Activated CD8-positive, alpha-beta T cell treated with anti-CD3 and anti-CD28 coated beads for 36 hours (primary cell): ENCODE results near the gene RAB3D. TPM values are rescaled to one million over a fixed set of nuclear protein-coding genes. Genes with fewer than 3 reads are reported as not detected.

Experiments used
- ATAC-seq: fragments of 200-7000 bp; cut with Tn5 transposase; one replicate; pipeline ENCODE4 v1.10.0; 2021; ENCODE audit warnings: mild to moderate bottlenecking, moderate library complexity
- CTCF ChIA-PET: fragments of 350-600 bp; sonication (Branson Sonifier 250); formaldehyde crosslinking; loops from one replicate; lab custom pipeline; 2021; ENCODE audit warnings: antibody characterized with exemption; lab: Charles Lee
- POLR2A ChIA-PET: fragments of 350-600 bp; sonication (Branson Sonifier 250); formaldehyde crosslinking; loops from one replicate; lab custom pipeline; 2021; ENCODE audit warnings: antibody characterized with exemption; lab: Charles Lee
- DNase-seq: peaks from one replicate; pipeline ENCODE4 v3.0.0-alpha.2; 2020
- H3K27ac Mint-ChIP-seq: one replicate; pipeline ENCODE4 v1.8.0; 2021; ENCODE audit warnings: mild to moderate bottlenecking, mixed read lengths
- H3K27me3 Mint-ChIP-seq: one replicate; pipeline ENCODE4 v1.8.0; 2021; ENCODE audit warnings: mixed read lengths
- H3K36me3 Mint-ChIP-seq: one replicate; pipeline ENCODE4 v1.8.0; 2021; ENCODE audit warnings: low read depth, mixed read lengths
- H3K4me1 Mint-ChIP-seq: one replicate; pipeline ENCODE4 v1.8.0; 2021; ENCODE audit warnings: low read depth, mixed read lengths
- H3K4me3 Mint-ChIP-seq: one replicate; pipeline ENCODE4 v1.8.0; 2021; ENCODE audit warnings: mild to moderate bottlenecking, moderate library complexity, mixed read lengths
- H3K9me3 Mint-ChIP-seq: one replicate; pipeline ENCODE4 v1.8.0; 2021; ENCODE audit warnings: mixed read lengths
- CTCF ChIP-seq: fragments of 200-600 bp; IDR thresholded peaks from one replicate; pipeline ENCODE4 v1.8.0; 2022; ENCODE audit warnings: antibody characterized with exemption, mild to moderate bottlenecking
- intact Hi-C: fragments of 100-400 bp; cut with micrococcal nuclease; formaldehyde crosslinking; loops from one replicate; pipeline ENCODE4 v1.10.0; 2022
- total RNA-seq, 2 experiments: library from RNA; stranded (reverse); gene quantifications; one replicate each; pipeline ENCODE4 v1.2.3, GENCODE V29; 2021

RAB3D gene
- total RNA-seq, 2 experiments from 2014 or later, result 6.7 to 7.0 TPM

GRCh38 chr19:11274533-11275086, 64.8 kb downstream of the RAB3D start:
- POLR2A ChIA-PET, result no interaction called here

GRCh38 chr19:11273989-11274388, 65.5 kb downstream of the RAB3D start:
- TF ChIP-seq CTCF, result no peak
- Mint-ChIP-seq H3K4me1 (no peaks in the 10 kb centered on the region), H3K27me3 (peaks cover 21% of the 10 kb centered on the region), H3K36me3 (no peaks in the 10 kb centered on the region), H3K4me3 (no peak overlapping the region), H3K9me3 (peaks cover 2% of the 10 kb centered on the region), H3K27ac (no peak overlapping the region)
- POLR2A ChIA-PET, result interaction anchor here (1.4 kb wide), 1 partner anchor 9 kb away, joined by 3 read pairs; no protein-coding TSS in a partner anchor
- CTCF ChIA-PET, result interaction anchor here (1.1 kb wide), 1 partner anchor 12 kb away, joined by 3 read pairs; no protein-coding TSS in a partner anchor
- intact Hi-C loops, result no loop called here
- ATAC-seq (no peak), DNase-seq (no peak)

More at GRCh38 chr19:11274533-11275086, 64.8 kb downstream of the RAB3D start:
- no peaks in the 10 kb centered on the region for H3K36me3 Mint-ChIP-seq
- H3K4me1 Mint-ChIP-seq, result peaks cover 3% of the 10 kb centered on the region
- CTCF ChIA-PET, result interaction anchor here (1.1 to 1.6 kb wide), 2 partner anchors 12 to 24 kb away, joined by 3 read pairs; no protein-coding TSS in a partner anchor
- TF ChIP-seq CTCF, result no peak
- intact Hi-C loops, result no loop called here
- peaks cover 18% of the 10 kb centered on the region for H3K27me3 Mint-ChIP-seq
- no peak overlapping the region for H3K4me3 Mint-ChIP-seq
- ATAC-seq, result no peak
- no peak overlapping the region for H3K27ac Mint-ChIP-seq
- DNase-seq, result no peak
- H3K9me3 Mint-ChIP-seq, result peaks cover 3% of the 10 kb centered on the region

GRCh38 chr19:11273296-11273695, 66.2 kb downstream of the RAB3D start:
- peaks cover 25% of the 10 kb centered on the region for H3K27me3 Mint-ChIP-seq
- H3K4me3 Mint-ChIP-seq, result no peak overlapping the region
- no peak for ATAC-seq

More at GRCh38 chr19:11273296-11273695, 66.2 kb downstream of the RAB3D start:
- intact Hi-C loops, result no loop called here
- POLR2A ChIA-PET, result interaction anchor here (1.4 kb wide), 1 partner anchor 10 kb away, joined by 3 read pairs; no protein-coding TSS in a partner anchor
- Mint-ChIP-seq H3K36me3 (no peaks in the 10 kb centered on the region), H3K9me3 (peaks cover 2% of the 10 kb centered on the region), H3K27ac (no peak overlapping the region), H3K4me1 (no peaks in the 10 kb centered on the region)
- CTCF ChIA-PET, result no interaction called here
- no peak for DNase-seq
- TF ChIP-seq CTCF, result no peak

Other genes starting within 250 kb of the RAB3D start
- 10 to 100 TPM; 60.5 to 70.9 TPM for gene SPC24, start 183.9 kb downstream of the RAB3D start, total RNA-seq
- gene KANK2, start 142.1 kb downstream of the RAB3D start, total RNA-seq, result 1 to 10 TPM; 1.9 to 2.0 TPM
- gene ANGPTL8, start 100.0 kb downstream of the RAB3D start, total RNA-seq, result not detected
- gene DOCK6, start 77.1 kb downstream of the RAB3D start, total RNA-seq, result 1 to 10 TPM; 4.5 to 7.9 TPM
- gene TSPAN16, start 43.5 kb downstream of the RAB3D start, total RNA-seq, result not detected
- gene TMEM205, start 6.6 kb upstream of the RAB3D start, total RNA-seq, result 10 to 100 TPM; 24.3 to 25.6 TPM
- 10 to 100 TPM in 1 of 2 experiments, 1 to 10 TPM in 1; 9.7 to 10.5 TPM for gene CCDC159, start 6.9 kb upstream of the RAB3D start, total RNA-seq
- gene PLPPR2, start 15.8 kb upstream of the RAB3D start, total RNA-seq, result 1 to 10 TPM; 1.2 to 1.8 TPM
- 1 to 10 TPM; 1.5 to 1.8 TPM for gene SWSAP1, start 35.0 kb upstream of the RAB3D start, total RNA-seq
- gene EPOR, start 44.7 kb upstream of the RAB3D start, total RNA-seq, result 1 to 10 TPM; 7.0 to 9.8 TPM
- not detected for gene RGL3, start 79.7 kb upstream of the RAB3D start, total RNA-seq
- gene ODAD3, start 95.5 kb upstream of the RAB3D start, total RNA-seq, result under 1 TPM; 0.47 to 0.70 TPM
- gene PRKCSH, start 96.0 kb upstream of the RAB3D start, total RNA-seq, result 100 to 1,000 TPM; 207 to 211 TPM
- gene ELAVL3, start 141.4 kb upstream of the RAB3D start, total RNA-seq, result not detected
- gene ZNF653, start 166.2 kb upstream of the RAB3D start, total RNA-seq, result 10 to 100 TPM; 11.1 to 14.7 TPM
- gene ECSIT, start 189.5 kb upstream of the RAB3D start, total RNA-seq, result 10 to 100 TPM; 51.2 to 53.9 TPM
- gene CNN1, start 199.2 kb upstream of the RAB3D start, total RNA-seq, result not detected
- 10 to 100 TPM; 41.3 to 45.7 TPM for gene ELOF1, start 219.6 kb upstream of the RAB3D start, total RNA-seq
- 1 to 10 TPM; 4.7 to 6.2 TPM for gene ACP5, start 238.0 kb upstream of the RAB3D start, total RNA-seq